ENCODE results near the gene PGP.

PGP gene

DNA sequence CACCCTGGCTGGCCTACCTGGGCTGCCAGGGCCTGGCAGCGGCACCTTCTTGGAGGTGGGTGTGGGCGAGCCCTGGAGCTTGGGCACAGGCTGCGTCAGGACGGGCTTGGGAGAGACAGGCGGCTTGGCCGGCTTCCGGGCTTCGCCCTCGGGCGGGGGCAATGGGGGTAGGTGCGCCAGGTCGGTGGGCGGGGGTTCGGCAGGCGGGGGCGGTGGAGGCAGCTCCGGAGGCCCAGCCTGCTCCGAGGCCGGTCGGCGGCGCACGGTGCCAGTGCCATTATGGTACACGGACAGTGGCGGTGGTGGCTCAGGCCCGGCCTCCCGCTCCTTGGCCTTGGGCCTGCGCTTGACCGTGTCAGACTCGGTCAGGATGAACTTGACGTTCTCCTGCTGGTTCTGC lies 35.1 kb downstream of the PGP start:
- DNase-seq, result no peak

DNA sequence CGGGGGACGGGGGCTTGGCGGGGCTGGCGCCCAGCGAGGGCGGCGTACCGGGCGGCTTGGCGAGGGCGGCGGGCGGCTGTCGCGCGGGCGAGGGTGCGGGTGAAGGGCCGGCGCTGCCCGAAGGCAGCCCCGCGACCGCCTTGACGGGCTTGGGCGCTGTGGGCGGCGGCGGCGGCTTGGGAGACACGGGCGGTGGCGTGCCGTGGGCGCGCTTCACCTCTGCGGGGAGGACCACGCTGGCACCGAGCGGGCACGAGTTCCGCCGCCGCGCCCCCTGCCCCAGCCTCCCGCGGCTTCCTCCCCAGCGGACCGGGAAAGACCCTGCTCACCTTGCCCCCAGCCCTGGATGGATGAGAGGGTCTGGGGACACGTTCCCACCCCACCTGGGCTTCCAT lies 35.5 kb downstream of the PGP start:
- DNase-seq, result no peak

DNA sequence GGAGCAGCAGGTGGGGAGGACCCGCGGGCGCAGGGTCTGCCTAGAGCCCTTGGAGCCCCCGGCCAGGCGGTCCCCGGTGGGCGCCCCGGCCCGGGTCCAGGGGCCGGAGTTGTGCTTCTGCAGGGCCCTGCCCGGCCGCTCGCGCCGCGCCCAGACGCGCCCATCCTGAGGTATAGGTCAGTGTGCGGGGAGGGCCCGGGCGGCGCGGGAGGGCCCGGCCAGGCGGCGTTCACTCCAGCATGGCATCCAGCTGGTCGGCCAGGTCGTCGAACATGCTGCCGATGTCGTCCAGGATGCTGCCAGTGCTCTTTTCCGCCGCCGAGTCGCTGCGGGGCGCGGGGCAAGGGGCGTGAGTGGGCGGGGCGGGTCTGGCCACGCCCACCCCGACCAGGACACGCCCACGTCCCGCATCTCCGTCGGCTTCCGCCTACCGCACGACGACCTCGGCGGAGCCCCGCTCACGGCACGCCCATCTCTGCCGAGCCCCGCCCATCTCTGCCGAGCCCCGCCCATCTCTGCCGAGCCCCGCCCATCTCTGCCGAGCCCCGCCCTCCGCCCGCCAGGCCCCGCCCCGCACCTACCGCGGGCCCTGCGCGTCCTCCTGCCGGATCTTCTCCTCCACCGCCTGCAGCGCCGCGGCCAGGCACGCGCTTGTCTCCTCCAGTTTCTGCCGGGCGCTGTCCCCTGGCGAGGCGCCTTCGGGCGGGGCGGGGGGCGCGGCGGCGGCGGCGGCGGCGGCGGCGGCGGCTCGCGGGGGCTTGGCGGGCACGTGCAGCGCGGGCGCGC lies 36.1 kb downstream of the PGP start:
- DNase-seq, result no peak

DNA sequence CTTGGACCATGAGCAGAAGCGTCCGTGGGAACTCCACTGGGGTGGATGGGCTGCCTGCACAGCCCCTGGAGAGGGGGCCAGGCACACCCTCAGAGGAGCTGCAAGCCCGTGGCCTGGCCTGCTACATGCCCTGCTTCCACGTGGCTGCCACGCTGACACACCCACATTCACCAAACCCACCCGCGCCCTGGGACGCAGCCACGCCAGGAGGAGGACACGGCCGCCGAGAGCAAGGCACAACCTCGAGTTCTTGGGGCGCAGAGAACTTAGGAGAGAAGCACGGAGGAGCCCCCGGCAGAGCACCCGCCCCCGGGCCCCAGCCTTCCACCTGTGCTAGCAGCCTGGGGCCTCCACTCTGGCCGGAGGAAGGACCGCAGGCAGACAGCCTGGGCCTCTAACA lies 37.1 kb downstream of the PGP start:
- no peak for DNase-seq

DNA sequence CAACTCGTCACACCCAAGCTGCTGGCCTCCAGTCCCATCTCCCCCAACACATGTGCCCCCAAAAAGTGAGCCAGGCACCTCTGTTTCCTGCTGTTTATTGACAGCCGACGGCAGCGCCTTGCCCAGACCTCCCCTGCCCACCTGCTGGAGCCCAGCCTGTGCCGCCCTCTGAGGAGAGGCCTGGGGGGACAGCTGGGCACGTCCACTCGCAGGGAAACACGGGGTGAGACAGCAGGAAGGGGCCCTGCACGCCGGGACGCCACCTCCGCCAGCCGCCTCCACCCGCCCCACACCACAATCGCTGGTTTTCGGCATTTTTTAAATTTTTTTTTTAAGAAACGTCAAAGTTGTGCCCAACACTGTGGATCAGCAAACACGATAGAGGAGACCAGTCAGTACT lies 37.5 kb downstream of the PGP start:
- DNase-seq, result no peak

DNA sequence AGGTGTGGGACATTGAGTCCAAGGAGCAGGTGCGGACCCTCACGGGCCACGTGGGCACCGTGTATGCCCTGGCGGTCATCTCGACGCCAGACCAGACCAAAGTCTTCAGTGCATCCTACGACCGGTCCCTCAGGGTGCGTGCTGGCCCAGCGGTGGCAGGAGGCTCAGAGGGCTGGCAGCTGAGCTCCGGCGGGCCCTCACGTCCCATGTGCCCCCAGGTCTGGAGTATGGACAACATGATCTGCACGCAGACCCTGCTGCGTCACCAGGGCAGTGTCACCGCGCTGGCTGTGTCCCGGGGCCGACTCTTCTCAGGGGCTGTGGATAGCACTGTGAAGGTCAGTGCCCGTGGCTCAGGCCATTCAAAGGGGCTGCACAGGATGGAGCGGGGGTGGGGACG lies 38.6 kb downstream of the PGP start:
- no peak for DNase-seq

DNA sequence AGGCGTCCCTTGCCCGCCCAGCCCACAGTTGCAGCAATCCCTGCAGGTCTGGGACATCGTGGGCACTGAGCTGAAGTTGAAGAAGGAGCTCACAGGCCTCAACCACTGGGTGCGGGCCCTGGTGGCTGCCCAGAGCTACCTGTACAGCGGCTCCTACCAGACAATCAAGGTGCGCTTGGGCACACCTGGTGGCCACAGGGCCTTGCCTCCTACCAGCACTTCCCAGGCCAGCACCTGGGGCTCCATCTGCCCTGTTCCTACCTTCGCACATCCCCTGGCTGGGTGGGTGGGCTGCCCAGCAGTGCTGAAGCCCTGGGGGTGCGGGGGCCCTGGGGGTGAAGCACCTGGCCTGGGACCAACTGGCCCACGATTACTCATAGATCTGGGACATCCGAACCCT lies 39.2 kb downstream of the PGP start:
- DNase-seq, result no peak

DNA sequence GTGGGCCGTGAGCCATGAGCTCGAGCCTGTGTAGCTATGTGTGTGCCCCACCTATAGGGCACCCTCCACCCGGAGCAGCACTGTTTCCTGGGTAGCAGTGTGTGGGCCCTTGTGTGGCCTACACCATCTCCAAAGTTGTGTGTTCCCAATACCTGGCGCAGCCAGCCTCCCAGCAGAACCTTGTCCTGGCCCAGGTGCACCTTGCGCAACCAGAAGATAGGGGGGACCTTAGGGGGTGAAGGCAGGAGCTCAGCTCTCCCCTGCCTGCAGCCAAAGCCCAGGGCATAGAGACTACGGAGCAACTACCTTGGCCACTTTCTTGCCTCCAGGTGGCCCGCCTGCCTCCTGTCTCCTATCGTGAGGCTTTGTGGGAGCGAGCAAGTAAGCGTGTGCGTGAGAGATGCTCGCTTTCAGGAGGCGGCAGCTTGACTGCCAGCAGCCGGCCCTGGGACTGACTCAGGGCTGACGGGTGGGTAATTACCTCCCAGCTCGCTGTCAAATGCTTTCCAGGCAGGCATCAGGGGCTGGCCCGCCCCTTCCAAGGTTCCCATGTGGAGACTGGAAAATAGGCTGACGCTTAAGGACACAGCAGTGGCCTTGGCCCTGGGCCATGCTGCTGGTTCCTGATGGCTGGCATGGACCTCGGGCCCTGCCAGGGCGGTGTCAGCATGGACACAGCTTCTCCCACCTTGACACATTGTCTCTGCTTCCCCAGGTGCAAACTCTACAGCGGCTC lies 40.1 kb downstream of the PGP start:
- DNase-seq, result no peak

DNA sequence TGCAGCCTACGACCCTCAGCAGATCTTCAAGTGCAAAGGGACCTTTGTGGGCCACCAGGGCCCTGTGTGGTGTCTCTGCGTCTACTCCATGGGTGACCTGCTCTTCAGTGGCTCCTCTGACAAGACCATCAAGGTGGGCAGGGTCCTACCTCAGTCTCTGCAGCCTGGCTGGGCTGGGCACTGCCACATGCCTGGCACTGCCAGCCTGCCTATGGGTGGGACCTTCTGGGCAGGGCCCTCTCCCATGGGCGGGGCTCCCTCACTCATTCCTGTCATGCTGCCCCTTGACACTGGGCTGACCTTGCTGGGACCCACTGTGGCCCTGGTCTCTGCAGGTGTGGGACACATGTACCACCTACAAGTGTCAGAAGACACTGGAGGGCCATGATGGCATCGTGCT lies 40.7 kb downstream of the PGP start:
- DNase-seq, result no peak

DNA sequence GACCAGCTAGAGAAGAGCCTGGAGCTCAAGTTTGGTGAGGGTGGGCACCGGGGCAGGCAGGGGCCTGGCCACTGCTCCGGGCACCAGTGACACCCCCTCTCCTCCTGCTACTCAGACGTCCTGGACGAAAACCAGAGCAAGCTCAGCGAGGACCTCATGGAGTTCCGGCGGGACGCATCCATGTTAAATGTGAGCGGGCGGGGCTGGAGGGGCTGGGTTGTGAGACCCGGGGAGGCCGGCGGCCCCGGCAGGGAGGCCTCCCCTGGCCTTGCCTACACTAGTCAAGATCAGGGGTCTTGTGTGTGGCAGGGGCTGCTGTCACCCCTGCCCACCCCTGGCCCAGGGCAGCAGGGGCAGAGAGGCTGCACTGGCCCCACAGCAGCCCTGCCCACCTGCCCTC lies 41.3 kb downstream of the PGP start:
- DNase-seq, result no peak

DNA sequence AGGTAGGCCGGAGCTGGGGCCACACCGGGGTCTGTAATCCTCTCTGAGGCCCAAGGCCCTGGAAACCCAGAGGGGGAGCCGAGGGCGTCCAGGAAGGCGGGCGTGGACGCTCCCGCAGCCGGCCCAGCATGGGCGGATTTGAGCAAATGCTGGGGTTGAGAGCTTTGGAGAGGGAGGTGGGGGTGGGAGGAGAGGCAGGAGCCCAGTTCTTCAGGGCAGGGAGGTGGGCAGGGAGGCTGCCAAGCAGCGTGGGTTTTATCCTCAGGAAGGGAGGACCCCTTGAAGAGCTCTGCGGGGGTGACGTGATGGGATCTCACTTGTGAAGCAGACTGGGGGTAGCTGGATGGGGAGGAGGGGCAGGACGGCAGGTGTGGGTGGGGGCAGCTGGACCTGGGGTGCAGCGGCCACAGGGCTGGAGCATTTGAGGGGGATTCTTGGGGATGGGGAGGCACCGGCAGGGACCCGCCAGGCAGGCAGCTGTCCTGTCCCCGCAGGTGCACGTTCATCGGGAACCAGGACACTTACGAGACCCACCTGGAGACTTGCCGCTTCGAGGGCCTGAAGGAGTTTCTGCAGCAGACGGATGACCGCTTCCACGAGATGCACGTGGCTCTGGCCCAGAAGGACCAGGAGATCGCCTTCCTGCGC lies 41.8 kb downstream of the PGP start:
- no peak for DNase-seq

DNA sequence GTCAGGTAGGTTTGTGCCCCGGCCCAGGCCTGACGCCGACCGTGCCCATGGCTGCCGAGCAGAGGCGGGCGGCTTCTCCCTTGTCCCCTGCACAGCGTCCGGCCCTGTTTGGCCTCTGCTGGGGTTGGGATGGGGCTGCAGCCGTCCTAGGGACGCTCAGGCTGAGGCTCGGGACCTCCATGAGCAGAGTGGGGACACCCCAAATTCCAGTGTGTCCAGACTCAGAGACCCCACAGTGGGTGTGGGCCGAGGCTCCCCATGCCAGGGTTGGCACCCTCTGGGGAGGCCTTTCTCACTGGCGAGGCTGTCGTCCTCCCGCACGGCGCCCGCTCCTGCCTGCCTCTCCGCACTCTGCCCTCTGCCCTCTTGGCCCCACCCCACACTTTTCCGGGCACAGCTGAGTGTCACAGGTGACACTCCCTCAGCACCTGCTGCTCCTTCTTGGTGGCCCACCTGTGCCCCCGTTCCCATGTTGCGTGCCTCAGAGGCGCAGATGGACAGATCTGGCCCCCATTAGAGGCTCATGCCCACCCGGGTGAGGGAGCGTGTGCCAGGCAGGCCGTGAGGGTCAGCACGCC lies 43.0 kb downstream of the PGP start:
- no peak for DNase-seq

DNA sequence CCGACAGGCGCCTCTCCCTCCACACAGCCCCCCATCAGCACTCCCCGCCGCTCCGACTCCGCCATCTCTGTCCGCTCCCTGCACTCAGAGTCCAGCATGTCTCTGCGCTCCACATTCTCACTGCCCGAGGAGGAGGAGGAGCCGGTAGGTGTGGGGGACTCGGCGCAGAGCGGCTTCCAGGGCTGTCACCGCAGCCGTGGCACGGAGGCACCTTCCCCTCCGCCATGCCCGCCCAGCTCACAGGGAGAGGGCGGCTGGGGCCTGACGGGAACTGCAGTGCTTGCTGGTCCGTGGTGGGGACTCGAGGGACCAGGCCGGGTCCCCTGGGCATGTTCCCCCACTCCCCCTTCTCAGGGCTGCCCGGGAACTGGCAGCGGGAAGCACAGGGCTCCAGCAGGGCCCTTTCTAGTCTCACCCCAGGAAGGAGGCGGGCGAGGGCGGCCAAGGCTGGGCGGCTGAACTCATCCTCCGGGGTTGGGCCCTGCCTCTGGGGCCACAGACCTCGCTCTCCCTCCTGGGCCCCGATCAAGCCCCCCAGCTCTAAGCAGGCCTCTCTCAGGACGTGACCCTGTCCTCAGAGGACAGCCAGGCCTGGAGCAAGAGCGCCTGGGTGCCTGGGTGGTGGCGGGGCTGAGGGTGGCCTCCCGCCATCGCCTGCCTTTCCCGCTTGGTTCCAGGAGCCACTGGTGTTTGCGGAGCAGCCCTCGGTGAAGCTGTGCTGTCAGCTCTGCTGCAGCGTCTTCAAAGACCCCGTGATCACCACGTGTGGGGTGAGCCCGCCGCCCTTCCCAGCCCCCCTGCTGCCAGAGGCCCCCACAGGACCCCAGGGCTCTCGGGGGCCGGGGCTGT lies 43.8 kb downstream of the PGP start:
- DNase-seq, result no peak

DNA sequence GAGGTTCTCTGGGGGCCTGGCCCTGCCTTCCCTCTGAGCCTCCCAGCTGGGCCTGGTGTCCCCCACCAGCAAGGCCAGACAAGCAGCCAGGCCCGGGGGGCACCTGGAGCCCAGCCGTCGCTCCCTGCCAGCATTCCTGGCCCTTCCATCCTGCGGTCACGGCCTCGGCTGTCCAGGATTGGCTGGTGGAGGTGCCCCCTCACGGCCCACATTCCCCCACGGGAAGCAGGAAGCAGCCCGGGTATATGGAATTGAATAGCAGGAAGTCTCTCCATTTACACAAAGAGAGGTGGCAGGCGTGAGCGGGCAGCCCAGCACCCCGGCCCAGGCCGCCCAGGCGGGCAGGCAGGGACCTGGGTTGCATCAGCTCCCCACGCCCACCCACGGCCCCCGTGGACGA lies 44.6 kb downstream of the PGP start:
- DNase-seq, result no peak

DNA sequence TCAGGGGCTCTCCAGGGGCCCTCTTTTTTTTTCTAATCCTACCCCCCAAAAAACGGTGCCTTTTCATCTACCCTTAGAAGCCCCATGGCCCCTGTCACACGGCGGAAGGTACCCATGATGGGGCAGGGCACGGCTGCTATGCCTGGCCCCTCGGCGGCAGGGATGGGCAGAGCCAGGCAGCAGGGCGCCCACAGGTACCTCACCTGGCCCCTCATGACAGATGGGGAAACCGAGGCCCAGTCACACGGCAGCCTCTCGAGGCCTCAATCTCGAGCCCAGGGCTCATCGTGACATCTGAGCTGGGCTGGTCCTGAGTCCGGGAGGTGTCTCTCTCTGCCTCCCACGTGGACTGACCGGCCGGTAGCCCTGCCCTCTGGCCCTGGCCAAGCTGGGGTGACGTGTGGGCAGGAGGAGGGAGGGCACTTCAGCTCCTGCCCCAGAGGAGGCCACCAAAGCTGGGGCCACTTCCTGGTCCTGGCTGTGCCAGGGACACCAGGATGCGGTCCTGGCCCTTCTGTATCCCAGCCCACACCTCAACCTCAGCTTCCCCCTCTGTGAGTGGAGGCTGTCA lies 47.5 kb downstream of the PGP start:
- DNase-seq, result no peak

DNA sequence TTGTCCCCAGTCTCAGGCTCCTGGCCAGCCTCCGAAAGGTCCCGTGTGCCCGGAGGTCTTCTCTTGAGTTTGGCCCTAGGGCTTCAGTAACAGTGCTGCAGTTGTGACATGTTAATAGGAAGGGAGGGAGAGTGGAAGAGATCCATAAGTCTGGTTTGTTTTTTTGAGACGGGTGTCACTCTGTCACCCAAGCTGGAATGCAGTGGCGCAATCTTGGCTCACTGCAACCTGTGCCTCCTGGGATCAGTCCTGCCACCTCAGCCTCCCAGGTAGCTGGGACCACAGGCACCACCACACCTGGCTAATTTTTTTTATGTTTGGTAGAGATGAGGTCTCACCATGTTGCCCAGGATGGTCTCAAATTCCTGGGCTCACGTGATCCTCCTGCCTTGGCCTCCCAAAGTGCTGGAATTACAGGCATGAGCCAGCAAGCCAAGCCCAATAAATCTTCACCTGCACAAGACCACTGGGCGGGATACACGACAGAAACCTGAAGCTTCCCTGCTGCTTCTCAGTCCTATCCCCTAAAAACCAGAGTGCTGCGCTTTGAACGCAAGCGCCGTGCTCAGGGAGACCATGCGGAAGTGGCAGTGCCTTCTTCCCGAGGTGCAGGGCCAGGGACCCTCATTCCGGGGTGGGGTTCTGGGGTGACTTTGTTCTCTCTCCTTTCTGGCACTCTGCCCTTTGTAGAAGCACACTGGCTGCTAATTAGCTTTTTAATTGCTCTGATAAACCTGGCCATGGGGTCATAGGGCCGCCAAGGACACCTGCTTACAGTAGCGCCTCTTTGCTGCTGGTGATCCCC lies 48.2 kb downstream of the PGP start:
- no peak for DNase-seq

DNA sequence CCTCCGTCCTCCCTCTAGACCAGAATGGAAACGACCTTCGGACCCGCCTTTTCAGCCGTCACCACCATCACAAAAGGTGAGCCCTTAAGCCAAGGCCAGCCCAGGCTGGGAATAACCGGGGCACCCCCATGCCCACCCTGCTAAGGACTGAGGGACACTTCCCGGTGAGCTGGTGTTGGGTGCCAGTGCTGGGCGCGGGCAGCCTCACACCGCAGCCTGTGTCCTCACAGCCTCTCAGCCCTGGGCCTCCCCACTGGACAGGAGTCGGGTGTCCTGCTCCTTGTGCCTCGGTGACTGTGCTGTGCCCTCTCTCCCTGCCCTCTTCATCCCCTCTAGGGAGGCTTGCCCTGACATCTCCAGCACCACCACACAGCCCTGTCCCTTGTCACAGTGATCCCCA lies 48.8 kb downstream of the PGP start:
- DNase-seq, result no peak

DNA sequence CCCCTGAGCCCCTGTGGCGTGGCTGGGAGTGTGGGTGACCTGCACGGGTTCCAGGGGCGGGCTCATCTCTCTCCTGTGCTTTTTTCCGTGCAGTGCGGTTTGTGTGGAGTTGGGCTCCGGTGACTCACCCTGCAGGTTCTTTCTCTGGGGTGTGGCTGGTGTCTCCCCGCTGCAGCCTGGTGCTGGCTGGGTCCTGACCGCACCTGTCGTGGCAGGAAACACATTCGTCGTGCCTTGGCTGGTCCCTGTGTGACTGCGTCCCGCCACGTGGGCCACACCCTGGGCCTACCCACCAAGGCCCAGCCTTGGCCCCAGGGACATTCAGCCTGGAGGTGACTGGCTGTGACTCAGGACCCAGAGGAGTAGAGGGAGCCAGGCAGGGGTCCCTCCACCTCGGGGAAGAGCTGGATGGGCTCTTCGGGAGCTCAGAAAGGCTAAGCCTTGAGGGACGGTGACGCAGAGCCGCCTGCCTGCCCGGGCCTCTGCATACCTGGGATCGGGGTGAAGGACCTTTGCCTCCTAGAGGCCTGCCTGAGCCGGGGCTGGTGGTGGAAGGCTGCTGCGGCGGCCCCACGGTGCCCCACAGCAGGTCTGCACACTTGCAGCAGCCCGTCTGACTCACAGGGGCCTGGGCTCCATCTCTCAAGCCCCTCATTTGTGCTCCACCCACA lies 51.3 kb downstream of the PGP start:
- no peak for DNase-seq

DNA sequence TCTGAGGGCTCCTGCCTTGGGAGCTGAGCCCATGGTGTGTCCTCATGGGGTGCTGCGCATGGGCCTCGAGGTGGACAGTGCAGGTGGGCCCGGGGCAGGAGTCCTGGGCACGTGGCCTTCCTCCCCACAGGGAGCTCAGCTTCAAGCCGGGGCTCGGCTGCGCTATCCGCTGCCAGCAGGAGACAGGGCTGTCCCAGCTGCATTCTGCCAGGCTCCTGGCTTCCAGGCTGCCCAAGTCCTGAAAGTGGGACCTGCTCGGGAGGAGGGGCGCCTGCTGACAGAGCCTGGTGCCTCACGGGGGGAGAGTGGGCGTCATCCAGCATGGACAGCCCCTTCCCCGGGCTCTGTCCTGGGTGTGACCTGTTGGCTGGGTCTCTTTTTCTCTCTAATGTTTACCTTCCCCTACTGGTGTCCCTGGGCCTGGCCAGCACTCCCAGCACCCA lies 51.9 kb downstream of the PGP start:
- DNase-seq, result no peak

DNA sequence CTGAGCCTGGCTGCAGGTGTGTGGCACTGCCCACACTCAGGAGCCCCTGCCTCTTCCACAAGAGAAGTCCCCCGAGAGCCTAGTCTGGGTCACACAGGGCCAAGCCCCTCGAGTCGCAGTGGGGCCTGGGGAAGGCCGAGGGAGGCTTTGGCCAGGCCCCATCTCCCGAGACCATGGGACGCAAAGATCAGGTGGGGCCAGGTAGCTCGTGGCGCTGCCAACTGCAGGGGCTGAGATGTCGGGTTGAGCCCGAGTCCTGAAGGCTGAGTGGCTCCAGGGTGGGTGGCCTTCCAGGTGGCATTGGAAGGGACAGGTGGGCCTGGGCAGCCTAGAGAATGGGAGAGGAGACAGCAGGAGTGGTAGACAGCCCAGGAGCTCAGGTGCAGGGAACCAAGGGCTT lies 52.7 kb downstream of the PGP start:
- DNase-seq, result no peak

Data from NCI-H446 treated with DMSO at 0.1 percent for 48 hours (cell line).